GM18867 (cell line): ENCODE data around the gene CTF1.

ENCODE experiments used
- ATAC-seq: cut with Tn5 transposase; IDR thresholded peaks from one replicate; pipeline ENCODE4 v1.9.1; 2021; ENCODE audit warnings: mild to moderate bottlenecking, moderate library complexity; ENCODE audit not compliant: unreplicated experiment

The CTF1 gene

GRCh38 chr16:30951193-30951592, 54.8 kb downstream of the CTF1 start:
- ATAC-seq: no peak

GRCh38 chr16:30951750-30952149, 55.3 kb downstream of the CTF1 start:
- no peak for ATAC-seq

GRCh38 chr16:30953111-30953510, 56.7 kb downstream of the CTF1 start:
- no peak for ATAC-seq
